Ovary (tissue), 9 donors: ENCODE measurements around the gene CRHR2. TPM values are rescaled to one million over a fixed set of nuclear protein-coding genes. Genes with fewer than 3 reads are reported as not detected.

Experiments used
- DNase-seq, 5 donors: peaks; one replicate each; pipeline ENCODE4 v3.0.0-alpha.2; 2019 to 2020
- H3K27ac ChIP-seq, 2 donors: fragments of 200-600 bp; one replicate each; pipeline versions ENCODE4 v1.5.1 to v1.8.0; 2019 to 2022
- H3K27me3 ChIP-seq: fragments of 200-600 bp; one replicate; pipeline ENCODE4 v1.8.0; 2022
- H3K36me3 ChIP-seq: fragments of 200-600 bp; sonication (generic); one replicate; pipeline ENCODE4 v1.5.1; 2019
- H3K4me1 ChIP-seq: one replicate; pipeline ENCODE4 v1.8.1; 2013; ENCODE audit warnings: mild to moderate bottlenecking, moderate library complexity; ENCODE audit not compliant: insufficient read depth
- H3K4me3 ChIP-seq: fragments of 200-600 bp; sonication (generic); one replicate; pipeline ENCODE4 v1.5.1; 2017
- H3K9me3 ChIP-seq, 2 donors: fragments of 200-600 bp in 1 of 2; sonication (generic) in 1 of 2; one replicate each; pipeline versions ENCODE4 v1.5.1 to v1.8.1; 2013 to 2019; ENCODE audit warnings: mild to moderate bottlenecking in 1 of 2, moderate library complexity in 1 of 2
- CTCF ChIP-seq, 3 donors: fragments of 450-650 bp in 2 of 3; fragments of 200-600 bp in 1 of 3; IDR thresholded peaks; one replicate each; pipeline versions ENCODE4 v1.5.1 to v1.8.0; 2016 to 2022; ENCODE audit warnings: antibody characterized with exemption in 3 of 3, mild to moderate bottlenecking in 1 of 3
- EP300 ChIP-seq: sonication (generic); formaldehyde crosslinking; IDR thresholded peaks from one replicate; pipeline ENCODE4 v1.6.1; 2017; ENCODE audit warnings: antibody characterized with exemption
- POLR2A ChIP-seq: fragments of 450-650 bp; IDR thresholded peaks from one replicate; pipeline ENCODE4 v1.6.1; 2017; ENCODE audit warnings: antibody characterized with exemption, mild to moderate bottlenecking, moderate library complexity
- WGBS, 3 donors: extraction: QIAGEN DNeasy Blood & Tissue Kit in 1 of 3; methylation state at CpG; one replicate each; pipeline versions ENCODE4 v1.1.5 to v1.1.7; 2013 to 2017; 5-methylcytosine and 5-hydroxymethylcytosine counted together
- intact Hi-C, 4 donors: fragments of 100-400 bp; cut with DNase I; formaldehyde crosslinking; loops; one replicate each; pipeline versions ENCODE4 v1.11.0 to v1.15.1; 2022 to 2023
- polyA plus RNA-seq, 2 donors: library from polyadenylated mRNA; stranded (reverse); fragments of 200-250 nt in 1 of 2; fragments of 350-450 nt in 1 of 2; fragmentation: Illumina TruSeq in 1 of 2; extraction: RNeasy Lipid Tissue Mini Kit (QIAGEN cat#74804) in 1 of 2; gene quantifications; one replicate each; pipeline ENCODE4 v1.2.3, GENCODE V29; 2013 to 2014
- total RNA-seq, 7 donors: library from RNA; depleted of rRNA in 2 of 7; stranded (reverse); fragments of >200 nt in 2 of 7; fragmentation: NEBNext Ultra II Directional in 3 of 7; extraction: Animal tissue kit (Norgen Biotek cat#: 25700) in 3 of 7; gene quantifications; one replicate each; pipeline versions ENCODE4 v1.1.0 to v1.2.4, GENCODE V29; 2016 to 2023
- donor health status: DM: no; HTN: no; CAD: no; lungs with moderate emphysema.
- donor health status: DM: no; HTN: no; CAD: no.
- donor health status: Bipolar disorder and iron deficiency.
- donor health status: DM: yes; HTN: yes; CAD: no.
- donor health status: DM: no; HTN: no; CAD: no.
- donor health status: DM: yes; HTN: yes; CAD: no.

The CRHR2 gene
- total and polyA plus RNA-seq, 9 donors: 0.08 to 1.1 (median 0.77) TPM; not detected in 4

- no peak for DNase-seq
- Histone ChIP-seq H3K9me3 (no peaks in the 10 kb centered on the region), H3K27ac (no peak overlapping the region), H3K4me1 (no peaks in the 10 kb centered on the region), H3K36me3 (no peaks in the 10 kb centered on the region), H3K27me3 (no peaks in the 10 kb centered on the region), H3K4me3 (no peak overlapping the region)
- WGBS, 3 donors: 81 to 88% (median 82%) methylated on average over 2 of the region's 2 CpGs
- intact Hi-C loops: no loop called here
- TF ChIP-seq CTCF (IDR thresholded peaks at IDR 0.05) (no peak), EP300 (no peak), POLR2A (no peak)
Observed at GRCh38 chr7:30678805-30679204, 3.5 kb downstream of the CRHR2 start.

- DNase-seq: no peak
- Histone ChIP-seq H3K36me3 (no peaks in the 10 kb centered on the region), H3K9me3 (no peaks in the 10 kb centered on the region), H3K27ac (no peak overlapping the region), H3K4me3 (no peak overlapping the region), H3K27me3 (no peaks in the 10 kb centered on the region), H3K4me1 (no peaks in the 10 kb centered on the region)
- intact Hi-C loops: no loop called here
- TF ChIP-seq POLR2A (no peak), CTCF (IDR thresholded peaks at IDR 0.05) (no peak), EP300 (no peak)
- 31 to 61% (median 54%) methylated on average over 2 of the region's 2 CpGs for WGBS, 3 donors
Observed at GRCh38 chr7:30674876-30675275, 7.4 kb downstream of the CRHR2 start.

GRCh38 chr7:30674420-30674819 lies 7.8 kb downstream of the CRHR2 start:
- no peaks in the 10 kb centered on the region for H3K27me3 ChIP-seq
- no peaks in the 10 kb centered on the region for H3K4me1 ChIP-seq
- 14 to 33% (median 22%) methylated on average over 1 of the region's 1 CpG for WGBS, 3 donors
- H3K4me3 ChIP-seq: no peak overlapping the region
- no peak overlapping the region for H3K27ac ChIP-seq
- H3K9me3 ChIP-seq: no peaks in the 10 kb centered on the region
- intact Hi-C loops: no loop called here
- DNase-seq: no peak
- H3K36me3 ChIP-seq: no peaks in the 10 kb centered on the region
- TF ChIP-seq EP300 (no peak), CTCF (IDR thresholded peaks at IDR 0.05) (no peak), POLR2A (no peak)

GRCh38 chr7:30671793-30672465 lies 10.3 kb downstream of the CRHR2 start:
- H3K4me1 ChIP-seq: no peaks in the 10 kb centered on the region
- H3K9me3 ChIP-seq: no peaks in the 10 kb centered on the region
- DNase-seq: peak in 4 of 5 donors; percentile 20 to 71 (median 42)
- 0 to 5% (median 3%) methylated on average over 6 of the region's 6 CpGs for WGBS, 3 donors
- no peaks in the 10 kb centered on the region for H3K36me3 ChIP-seq
- H3K4me3 ChIP-seq: no peak overlapping the region
- no peaks in the 10 kb centered on the region for H3K27me3 ChIP-seq
- H3K27ac ChIP-seq: no peak overlapping the region
- TF ChIP-seq CTCF (IDR thresholded peaks at IDR 0.05): no peak
- no peak for TF ChIP-seq POLR2A
- TF ChIP-seq EP300: no peak
- intact Hi-C loops: no loop called here
